ENCODE data around the gene IRGC.

IRGC gene

DNA sequence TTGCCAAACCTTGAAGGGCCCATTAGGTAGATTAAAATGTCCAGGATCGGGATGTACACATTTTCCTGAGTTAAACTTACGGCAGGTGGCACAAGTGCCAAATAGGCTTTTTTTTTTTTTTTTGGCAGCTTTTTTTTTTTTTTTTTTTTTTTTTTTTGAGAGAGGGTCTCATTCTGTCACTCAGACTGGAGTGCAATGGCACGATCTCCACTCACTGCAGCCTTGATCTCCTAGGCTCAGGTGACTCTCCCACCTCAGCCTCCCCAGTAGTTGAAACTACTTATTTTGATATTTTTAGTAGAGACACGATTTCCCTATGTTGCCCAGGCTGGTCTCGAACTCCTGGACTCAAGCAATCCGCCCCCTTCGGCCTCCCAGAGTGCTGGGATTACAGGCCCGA is 9.0 kb downstream of the IRGC start:
- H3K36me3 ChIP-seq (ENCODE audit: control insufficient read depth in 1 of 2, insufficient read depth in 2 of 2, low read depth in 1 of 2, low read length in 2 of 2), result peaks cover 26 to 29% of the 10 kb centered on the region in 2 experiments
- H3K9me3 ChIP-seq (ENCODE audit: control insufficient read depth, low read length), result no peaks in the 10 kb centered on the region
- no peaks in the 10 kb centered on the region for H3K79me1 ChIP-seq (replicated peaks; ENCODE audit: low read length, poor library complexity, severe bottlenecking)
- no peak overlapping the region for H2BK12ac ChIP-seq (ENCODE audit: low read length in 2 of 2)
- no peak overlapping the region for H2BK15ac ChIP-seq (ENCODE audit: low read depth, poor library complexity, severe bottlenecking)
- no peak overlapping the region for H3K14ac ChIP-seq (ENCODE audit: low read length in 2 of 2)
- H2BK5ac ChIP-seq (ENCODE audit: low read depth, low read length, poor library complexity, severe bottlenecking), result no peak overlapping the region
- H2AK5ac ChIP-seq (ENCODE audit: low read length, severe bottlenecking), result no peak overlapping the region
- no peak overlapping the region for H3K4me3 ChIP-seq (ENCODE audit: insufficient read depth in 1 of 2, low read depth in 1 of 2, low read length in 2 of 2)
- DNase-seq, result no peak
- H2AFZ ChIP-seq (ENCODE audit: low read depth, low read length), result no peak overlapping the region
- peaks cover 3% of the 10 kb centered on the region for H3K4me1 ChIP-seq (ENCODE audit: control insufficient read depth, insufficient read depth, low read depth, low read length)
- H3K27me3 ChIP-seq (ENCODE audit: control insufficient read depth in 1 of 2, insufficient read depth in 1 of 2, low read length in 2 of 2), result no peaks in the 10 kb centered on the region
- H4K91ac ChIP-seq (ENCODE audit: low read length), result no peak overlapping the region
- H3K27ac ChIP-seq (ENCODE audit: low read length, poor library complexity, severe bottlenecking), result no peak overlapping the region
- no peak overlapping the region for H3K18ac ChIP-seq (ENCODE audit: low read depth in 1 of 2, low read length in 2 of 2)
- WGBS, result 94% methylated on average over 7 of the region's 8 CpGs
- no peak overlapping the region for H2BK120ac ChIP-seq (ENCODE audit: low read depth, low read length)
- H3K9ac ChIP-seq (ENCODE audit: low read length), result no peak overlapping the region
- H3K4ac ChIP-seq (ENCODE audit: low read depth in 1 of 2, low read length in 2 of 2), result no peak overlapping the region
- no peak overlapping the region for H3K23ac ChIP-seq (ENCODE audit: low read length in 2 of 2)
- H3K4me2 ChIP-seq (ENCODE audit: low read length, poor library complexity, severe bottlenecking), result no peak overlapping the region
- no peak overlapping the region for H4K8ac ChIP-seq (ENCODE audit: low read length)

DNA sequence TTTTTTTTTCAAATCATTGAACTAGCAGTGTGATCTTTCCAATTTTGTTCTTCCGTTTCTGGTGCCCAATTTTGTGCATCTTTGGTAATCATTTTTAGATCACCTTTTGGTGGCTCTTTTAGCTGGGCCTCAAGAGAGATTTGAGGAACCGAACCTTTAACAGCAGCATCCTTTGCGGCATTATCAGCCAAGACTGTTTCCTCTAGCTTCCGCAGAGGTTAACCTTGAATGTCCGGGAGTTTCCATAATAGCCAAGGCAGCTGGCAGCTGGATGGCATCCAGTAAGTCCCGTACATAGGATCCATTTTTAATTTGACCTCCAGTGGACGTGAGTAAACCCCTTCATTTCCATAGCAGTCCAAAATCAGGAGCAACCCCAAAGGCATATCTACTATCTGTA is 9.6 kb downstream of the IRGC start:
- H2BK120ac ChIP-seq (ENCODE audit: low read depth, low read length), result no peak overlapping the region
- no peak overlapping the region for H3K27ac ChIP-seq (ENCODE audit: low read length, poor library complexity, severe bottlenecking)
- no peak overlapping the region for H3K4ac ChIP-seq (ENCODE audit: low read depth in 1 of 2, low read length in 2 of 2)
- H3K4me2 ChIP-seq (ENCODE audit: low read length, poor library complexity, severe bottlenecking), result no peak overlapping the region
- peaks cover 31 to 32% of the 10 kb centered on the region in 2 experiments for H3K36me3 ChIP-seq (ENCODE audit: control insufficient read depth in 1 of 2, insufficient read depth in 2 of 2, low read depth in 1 of 2, low read length in 2 of 2)
- H4K91ac ChIP-seq (ENCODE audit: low read length), result no peak overlapping the region
- no peak overlapping the region for H4K8ac ChIP-seq (ENCODE audit: low read length)
- no peak overlapping the region for H2BK15ac ChIP-seq (ENCODE audit: low read depth, poor library complexity, severe bottlenecking)
- no peak overlapping the region for H2BK5ac ChIP-seq (ENCODE audit: low read depth, low read length, poor library complexity, severe bottlenecking)
- no peak overlapping the region for H3K18ac ChIP-seq (ENCODE audit: low read depth in 1 of 2, low read length in 2 of 2)
- H2AFZ ChIP-seq (ENCODE audit: low read depth, low read length), result no peak overlapping the region
- WGBS, result 93% methylated on average over 7 of the region's 7 CpGs
- no peak overlapping the region for H3K4me3 ChIP-seq (ENCODE audit: insufficient read depth in 1 of 2, low read depth in 1 of 2, low read length in 2 of 2)
- peaks cover 4% of the 10 kb centered on the region for H3K4me1 ChIP-seq (ENCODE audit: control insufficient read depth, insufficient read depth, low read depth, low read length)
- no peaks in the 10 kb centered on the region for H3K79me1 ChIP-seq (replicated peaks; ENCODE audit: low read length, poor library complexity, severe bottlenecking)
- H2BK12ac ChIP-seq (ENCODE audit: low read length in 2 of 2), result no peak overlapping the region
- H3K9ac ChIP-seq (ENCODE audit: low read length), result no peak overlapping the region
- no peaks in the 10 kb centered on the region for H3K9me3 ChIP-seq (ENCODE audit: control insufficient read depth, low read length)
- no peak overlapping the region for H3K14ac ChIP-seq (ENCODE audit: low read length in 2 of 2)
- no peak for DNase-seq
- no peaks in the 10 kb centered on the region for H3K27me3 ChIP-seq (ENCODE audit: control insufficient read depth in 1 of 2, insufficient read depth in 1 of 2, low read length in 2 of 2)
- no peak overlapping the region for H3K23ac ChIP-seq (ENCODE audit: low read length in 2 of 2)
- H2AK5ac ChIP-seq (ENCODE audit: low read length, severe bottlenecking), result no peak overlapping the region

- no peak for DNase-seq
- no peak overlapping the region for H2AK5ac ChIP-seq (ENCODE audit: low read length, severe bottlenecking)
- no peak overlapping the region for H3K27ac ChIP-seq (ENCODE audit: low read length, poor library complexity, severe bottlenecking)
- peak overlapping the region; percentile 7 for H3K9ac ChIP-seq (ENCODE audit: low read length)
- no peak overlapping the region for H2BK15ac ChIP-seq (ENCODE audit: low read depth, poor library complexity, severe bottlenecking)
- H2BK5ac ChIP-seq (ENCODE audit: low read depth, low read length, poor library complexity, severe bottlenecking), result no peak overlapping the region
- H2BK12ac ChIP-seq (ENCODE audit: low read length in 2 of 2), result no peak overlapping the region
- H3K4ac ChIP-seq (ENCODE audit: low read depth in 1 of 2, low read length in 2 of 2), result no peak overlapping the region
- peaks cover 12% of the 10 kb centered on the region for H3K4me1 ChIP-seq (ENCODE audit: control insufficient read depth, insufficient read depth, low read depth, low read length)
- no peaks in the 10 kb centered on the region for H3K9me3 ChIP-seq (ENCODE audit: control insufficient read depth, low read length)
- H3K27me3 ChIP-seq (ENCODE audit: control insufficient read depth in 1 of 2, insufficient read depth in 1 of 2, low read length in 2 of 2), result no peaks in the 10 kb centered on the region
- no peak overlapping the region for H4K8ac ChIP-seq (ENCODE audit: low read length)
- no peak overlapping the region for H3K23ac ChIP-seq (ENCODE audit: low read length in 2 of 2)
- no peak overlapping the region for H2BK120ac ChIP-seq (ENCODE audit: low read depth, low read length)
- H4K91ac ChIP-seq (ENCODE audit: low read length), result no peak overlapping the region
- H2AFZ ChIP-seq (ENCODE audit: low read depth, low read length), result no peak overlapping the region
- peaks cover 44 to 46% of the 10 kb centered on the region in 2 experiments for H3K36me3 ChIP-seq (ENCODE audit: control insufficient read depth in 1 of 2, insufficient read depth in 2 of 2, low read depth in 1 of 2, low read length in 2 of 2)
- no peak overlapping the region for H3K4me3 ChIP-seq (ENCODE audit: insufficient read depth in 1 of 2, low read depth in 1 of 2, low read length in 2 of 2)
- H3K18ac ChIP-seq (ENCODE audit: low read depth in 1 of 2, low read length in 2 of 2), result no peak overlapping the region
- no peaks in the 10 kb centered on the region for H3K79me1 ChIP-seq (replicated peaks; ENCODE audit: low read length, poor library complexity, severe bottlenecking)
- H3K4me2 ChIP-seq (ENCODE audit: low read length, poor library complexity, severe bottlenecking), result no peak overlapping the region
- WGBS, result 90% methylated on average over 15 of the region's 15 CpGs
- no peak overlapping the region for H3K14ac ChIP-seq (ENCODE audit: low read length in 2 of 2)
Observed at GRCh38 chr19:43726736-43727592, 11.1 kb downstream of the IRGC start.

GRCh38 chr19:43727593-43727853 is 11.6 kb downstream of the IRGC start:
- no peak overlapping the region for H2AFZ ChIP-seq (ENCODE audit: low read depth, low read length)
- no peak overlapping the region for H2AK5ac ChIP-seq (ENCODE audit: low read length, severe bottlenecking)
- no peak overlapping the region for H3K4me2 ChIP-seq (ENCODE audit: low read length, poor library complexity, severe bottlenecking)
- no peak overlapping the region for H2BK5ac ChIP-seq (ENCODE audit: low read depth, low read length, poor library complexity, severe bottlenecking)
- no peak overlapping the region for H4K8ac ChIP-seq (ENCODE audit: low read length)
- 97% methylated on average over 4 of the region's 4 CpGs for WGBS
- H3K9ac ChIP-seq (ENCODE audit: low read length), result no peak overlapping the region
- H3K23ac ChIP-seq (ENCODE audit: low read length in 2 of 2), result no peak overlapping the region
- H3K4ac ChIP-seq (ENCODE audit: low read depth in 1 of 2, low read length in 2 of 2), result no peak overlapping the region
- no peak for DNase-seq
- no peak overlapping the region for H3K4me3 ChIP-seq (ENCODE audit: insufficient read depth in 1 of 2, low read depth in 1 of 2, low read length in 2 of 2)
- peaks cover 49 to 51% of the 10 kb centered on the region in 2 experiments for H3K36me3 ChIP-seq (ENCODE audit: control insufficient read depth in 1 of 2, insufficient read depth in 2 of 2, low read depth in 1 of 2, low read length in 2 of 2)
- peaks cover 15% of the 10 kb centered on the region for H3K4me1 ChIP-seq (ENCODE audit: control insufficient read depth, insufficient read depth, low read depth, low read length)
- no peak overlapping the region for H2BK12ac ChIP-seq (ENCODE audit: low read length in 2 of 2)
- H3K14ac ChIP-seq (ENCODE audit: low read length in 2 of 2), result no peak overlapping the region
- no peaks in the 10 kb centered on the region for H3K79me1 ChIP-seq (replicated peaks; ENCODE audit: low read length, poor library complexity, severe bottlenecking)
- H4K91ac ChIP-seq (ENCODE audit: low read length), result no peak overlapping the region
- H3K9me3 ChIP-seq (ENCODE audit: control insufficient read depth, low read length), result no peaks in the 10 kb centered on the region
- no peaks in the 10 kb centered on the region for H3K27me3 ChIP-seq (ENCODE audit: control insufficient read depth in 1 of 2, insufficient read depth in 1 of 2, low read length in 2 of 2)
- H2BK15ac ChIP-seq (ENCODE audit: low read depth, poor library complexity, severe bottlenecking), result no peak overlapping the region
- H3K27ac ChIP-seq (ENCODE audit: low read length, poor library complexity, severe bottlenecking), result no peak overlapping the region
- no peak overlapping the region for H3K18ac ChIP-seq (ENCODE audit: low read depth in 1 of 2, low read length in 2 of 2)
- H2BK120ac ChIP-seq (ENCODE audit: low read depth, low read length), result no peak overlapping the region

Data from mesenchymal stem cell (in vitro differentiated cells and primary cell).